Fibroblast of mammary gland (primary cell): ENCODE data around the gene WIZ.

Source experiments
- DNase-seq: peaks from one replicate; pipeline ENCODE4 v3.0.0-alpha.2; 2010; ENCODE audit warnings: low read depth
- H3K4me3 ChIP-seq: 2 replicates; pipeline ENCODE4 v1.5.1; 2011; ENCODE audit warnings: low read depth, mild to moderate bottlenecking, low read length, moderate library complexity; ENCODE audit not compliant: control insufficient read depth
- TF ChIP-seq, protein P1 (sequence below): conservative IDR thresholded peaks from 2 replicates; pipeline ENCODE4 v1.5.1; 2011; ENCODE audit warnings: low read depth, low read length, inconsistent platforms; ENCODE audit not compliant: control insufficient read depth, insufficient read depth

The WIZ gene

GRCh38 chr19:15463861-15464371 is 14.2 kb upstream of the WIZ start:
- TF ChIP-seq, protein P1, sequence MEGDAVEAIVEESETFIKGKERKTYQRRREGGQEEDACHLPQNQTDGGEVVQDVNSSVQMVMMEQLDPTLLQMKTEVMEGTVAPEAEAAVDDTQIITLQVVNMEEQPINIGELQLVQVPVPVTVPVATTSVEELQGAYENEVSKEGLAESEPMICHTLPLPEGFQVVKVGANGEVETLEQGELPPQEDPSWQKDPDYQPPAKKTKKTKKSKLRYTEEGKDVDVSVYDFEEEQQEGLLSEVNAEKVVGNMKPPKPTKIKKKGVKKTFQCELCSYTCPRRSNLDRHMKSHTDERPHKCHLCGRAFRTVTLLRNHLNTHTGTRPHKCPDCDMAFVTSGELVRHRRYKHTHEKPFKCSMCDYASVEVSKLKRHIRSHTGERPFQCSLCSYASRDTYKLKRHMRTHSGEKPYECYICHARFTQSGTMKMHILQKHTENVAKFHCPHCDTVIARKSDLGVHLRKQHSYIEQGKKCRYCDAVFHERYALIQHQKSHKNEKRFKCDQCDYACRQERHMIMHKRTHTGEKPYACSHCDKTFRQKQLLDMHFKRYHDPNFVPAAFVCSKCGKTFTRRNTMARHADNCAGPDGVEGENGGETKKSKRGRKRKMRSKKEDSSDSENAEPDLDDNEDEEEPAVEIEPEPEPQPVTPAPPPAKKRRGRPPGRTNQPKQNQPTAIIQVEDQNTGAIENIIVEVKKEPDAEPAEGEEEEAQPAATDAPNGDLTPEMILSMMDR = no peak
- DNase-seq = no peak
- H3K4me3 ChIP-seq = no peak overlapping the region

GRCh38 chr19:15461694-15462093 is 11.9 kb upstream of the WIZ start:
- H3K4me3 ChIP-seq = no peak overlapping the region
- TF ChIP-seq, protein P1 = no peak

DNA sequence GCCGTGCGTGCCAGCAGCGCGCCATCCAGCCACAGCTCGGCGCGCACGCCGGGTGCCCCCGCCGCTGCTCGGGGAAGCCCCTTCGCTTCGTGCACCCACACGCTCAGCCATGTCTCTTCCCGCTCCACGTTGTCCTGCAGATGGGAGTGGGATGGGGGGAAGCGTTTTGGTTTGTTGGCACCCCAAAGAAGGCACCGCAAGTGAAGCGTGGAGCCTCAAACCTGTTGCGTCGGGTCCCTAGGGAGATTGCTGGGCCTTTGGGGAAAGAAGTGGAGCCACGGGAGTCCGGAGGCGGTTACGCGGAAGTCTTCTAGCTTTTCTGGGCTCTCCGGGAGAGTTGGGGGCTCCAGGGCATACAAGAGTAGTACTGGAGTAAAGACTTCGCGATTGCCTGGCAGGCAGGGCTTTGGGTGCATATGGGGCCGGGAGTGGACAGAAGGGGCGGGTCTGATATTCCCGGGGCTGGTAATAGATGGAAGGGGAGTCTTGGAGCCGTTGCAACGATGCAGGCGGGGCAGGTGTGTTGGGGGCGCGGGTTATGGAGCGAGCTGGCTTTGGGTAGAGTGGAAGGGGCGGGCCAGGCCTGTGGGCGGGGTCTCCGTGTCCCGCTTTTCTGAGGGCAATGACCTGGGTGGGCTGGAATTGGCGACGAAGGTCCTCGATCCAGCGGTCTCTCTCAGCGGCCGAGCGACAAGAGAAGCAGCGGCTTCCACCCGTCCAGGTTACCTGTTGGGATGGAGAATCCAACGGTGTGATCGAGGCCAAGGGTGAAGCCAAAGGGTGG is 8.1 kb upstream of the WIZ start:
- TF ChIP-seq, protein P1 = no peak
- DNase-seq = no peak
- no peak overlapping the region for H3K4me3 ChIP-seq

More at GRCh38 chr19:15461694-15462093, 11.9 kb upstream of the WIZ start:
- DNase-seq = no peak

- no peak overlapping the region for H3K4me3 ChIP-seq
- TF ChIP-seq, protein P1 = no peak
- no peak for DNase-seq
Observed at GRCh38 chr19:15456871-15457700, 7.3 kb upstream of the WIZ start.

GRCh38 chr19:15456441-15456840 is 6.7 kb upstream of the WIZ start:
- no peak for DNase-seq
- TF ChIP-seq, protein P1 = no peak
- H3K4me3 ChIP-seq = no peak overlapping the region

DNA sequence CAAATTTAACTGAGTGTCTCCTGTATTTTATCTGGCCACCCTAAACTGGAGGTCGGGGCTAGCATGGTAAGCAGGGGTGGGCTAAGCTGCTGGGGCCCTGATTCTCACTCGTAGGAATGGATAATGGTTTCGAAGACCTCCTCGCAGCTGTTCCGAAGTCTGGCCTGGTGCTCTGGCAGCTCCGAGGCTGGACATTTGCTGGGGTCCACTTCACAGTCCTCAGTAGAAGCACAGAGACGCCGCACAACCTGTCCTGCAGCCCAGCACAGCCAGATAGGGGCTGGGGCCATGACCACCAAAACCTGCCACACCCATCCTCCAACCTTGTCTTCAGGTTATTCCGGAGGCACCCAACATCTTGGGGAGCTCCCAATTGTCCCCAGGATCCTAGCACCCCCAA is 6.2 kb upstream of the WIZ start:
- no peak for DNase-seq
- TF ChIP-seq, protein P1 = no peak
- H3K4me3 ChIP-seq = no peak overlapping the region
